NCI-H510A (cell line): Measurements from ENCODE around the gene CDK15.
"Not testable (repeated sequence)": the region's sequence is repeated elsewhere in the genome, so short reads cannot be mapped to it uniquely, and the experiment has no call there.

Experiments used
- DNase-seq: peaks from one replicate; lab custom pipeline; 2025; lab: John Stamatoyannopoulos, UW

CDK15 gene

GRCh38 chr2:201790291-201790690 lies 16.0 kb upstream of the CDK15 start:
- no peak for DNase-seq

- DNase-seq = no peak
These were observed 15.3 kb upstream of the CDK15 start for GRCh38 chr2:201790989-201791388.

- DNase-seq = no peak
These were observed 12.7 kb upstream of the CDK15 start for GRCh38 chr2:201793631-201794030.

- DNase-seq = no peak
These were observed 12.0 kb upstream of the CDK15 start for GRCh38 chr2:201794294-201794693.

- DNase-seq = no peak
These were observed 10.5 kb upstream of the CDK15 start for GRCh38 chr2:201795607-201796477.

GRCh38 chr2:201796478-201796865 lies 9.9 kb upstream of the CDK15 start:
- no peak for DNase-seq

- no peak for DNase-seq
These were observed 9.0 kb upstream of the CDK15 start for GRCh38 chr2:201797175-201797840.

- DNase-seq = no peak
These were observed 8.0 kb upstream of the CDK15 start for GRCh38 chr2:201798252-201798913.

GRCh38 chr2:201798914-201799285 lies 7.4 kb upstream of the CDK15 start:
- DNase-seq = not testable (repeated sequence)

GRCh38 chr2:201807452-201807999 lies 1.2 kb downstream of the CDK15 start:
- DNase-seq = no peak

GRCh38 chr2:201808027-201808426 lies 1.7 kb downstream of the CDK15 start:
- DNase-seq = no peak

GRCh38 chr2:201809633-201810032 lies 3.3 kb downstream of the CDK15 start:
- DNase-seq = no peak

GRCh38 chr2:201810604-201811003 lies 4.3 kb downstream of the CDK15 start:
- not testable (repeated sequence) for DNase-seq

- no peak for DNase-seq
These were observed 7.8 kb downstream of the CDK15 start for GRCh38 chr2:201813996-201814760.

- no peak for DNase-seq
These were observed 10.6 kb downstream of the CDK15 start for GRCh38 chr2:201816657-201817575.

GRCh38 chr2:201820383-201821007 lies 14.2 kb downstream of the CDK15 start:
- DNase-seq = no peak

GRCh38 chr2:201821080-201821479 lies 14.7 kb downstream of the CDK15 start:
- peak; percentile 11 for DNase-seq

GRCh38 chr2:201824212-201824611 lies 17.9 kb downstream of the CDK15 start:
- DNase-seq = no peak

- no peak for DNase-seq
These were observed 21.3 kb downstream of the CDK15 start for GRCh38 chr2:201827621-201828020.

GRCh38 chr2:201828220-201828619 lies 21.9 kb downstream of the CDK15 start:
- DNase-seq = no peak
